ENCODE data around the gene PYCR2. TPM values are rescaled to one million over a fixed set of nuclear protein-coding genes. Genes with fewer than 3 reads are reported as not detected.
"Not testable (repeated sequence)": the region's sequence is repeated elsewhere in the genome, so short reads cannot be mapped to it uniquely, and the experiment has no call there.

Gene PYCR2
- total RNA-seq, 2 experiments from 2014 or later = 134 to 140 TPM

DNA sequence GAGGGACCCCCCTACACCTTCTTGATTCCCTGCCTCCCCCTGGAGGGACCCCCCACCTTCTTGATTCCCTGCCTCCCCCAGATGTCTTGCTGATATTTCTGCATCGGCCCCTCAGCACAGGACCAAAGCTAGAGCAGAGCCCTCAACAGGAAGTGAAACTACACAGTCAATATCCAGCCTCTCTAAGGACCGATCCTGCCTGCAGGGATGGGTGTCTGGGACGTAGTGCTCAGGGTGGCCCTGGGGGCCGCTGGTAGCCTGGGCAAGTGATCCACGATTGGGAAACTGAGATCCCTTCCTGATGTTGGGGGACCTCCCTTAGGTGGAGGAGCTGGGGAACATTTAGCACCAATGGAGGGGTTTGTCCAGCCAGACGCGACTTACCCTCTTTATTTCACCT, 20.9 kb upstream of the PYCR2 start:
- ChIA-PET POLR2A (no interaction called here), CTCF (interaction anchor here (0.7 kb wide), 1 partner anchor 21 kb away, joined by 3 read pairs; the partner anchor contains the start of gene PYCR2)

DNA sequence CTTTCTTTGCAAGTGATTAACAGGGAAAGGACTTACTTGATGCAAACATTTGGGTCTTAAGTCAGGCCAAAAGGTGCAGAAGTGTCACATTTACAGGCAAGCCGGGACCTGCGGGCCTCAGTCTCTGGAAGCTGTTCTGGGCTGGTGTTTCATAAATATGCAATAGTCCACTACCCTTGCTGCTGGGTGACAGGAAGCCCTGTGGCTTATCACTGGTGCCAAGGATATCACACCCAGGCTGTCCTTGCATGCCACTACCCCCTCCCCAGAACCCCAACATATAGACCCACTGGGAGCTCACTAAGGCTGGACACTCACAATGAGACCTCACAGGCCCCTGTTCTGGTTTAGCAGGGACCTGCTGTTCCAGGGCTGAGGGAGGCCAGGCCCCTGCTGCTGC, 20.3 kb upstream of the PYCR2 start:
- POLR2A ChIA-PET = no interaction called here
- CTCF ChIA-PET = interaction anchor here (0.7 kb wide), 1 partner anchor 43 kb away, joined by 3 read pairs; no protein-coding TSS in a partner anchor

DNA sequence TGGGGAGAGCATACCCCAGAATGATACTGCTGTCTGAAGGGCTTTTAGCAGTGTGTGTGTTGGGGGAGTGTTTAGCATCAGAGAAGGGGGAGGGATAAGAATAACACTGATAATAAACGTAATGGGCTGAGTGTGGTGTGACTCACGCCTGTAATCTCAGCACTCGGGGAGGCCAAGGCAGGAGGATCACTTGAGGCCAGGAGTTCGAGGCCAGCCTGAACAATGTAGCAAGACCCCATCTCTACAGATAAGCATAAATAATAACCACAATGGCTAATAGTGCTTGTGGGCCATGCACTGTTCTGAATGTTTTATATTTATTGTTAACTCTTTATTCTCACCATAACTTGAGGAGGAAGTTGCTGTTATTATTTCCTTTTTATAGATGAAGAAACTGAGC, 19.5 kb upstream of the PYCR2 start:
- ChIA-PET POLR2A (no interaction called here), CTCF (interaction anchor here (0.7 kb wide), 1 partner anchor 44 kb away, joined by 3 read pairs; no protein-coding TSS in a partner anchor)

DNA sequence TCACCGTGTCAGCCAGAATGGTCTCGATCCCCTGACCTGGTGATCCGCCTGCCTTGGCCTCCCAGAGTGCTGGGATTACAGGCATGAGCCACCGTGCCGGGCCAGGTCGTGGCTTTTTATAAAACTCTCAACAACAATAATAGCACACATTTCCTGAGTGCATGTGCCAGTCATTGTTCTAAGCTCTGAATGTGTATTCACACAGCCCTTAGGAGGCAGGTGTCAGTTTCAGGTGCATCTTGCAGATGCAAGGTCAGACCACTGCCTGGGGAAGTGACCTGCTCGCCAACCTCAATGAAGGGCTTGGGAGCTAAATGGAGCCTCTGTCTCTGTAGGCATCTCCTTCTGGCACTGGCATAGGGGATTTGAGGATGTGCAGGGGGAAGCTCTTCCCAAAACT, 18.5 kb upstream of the PYCR2 start:
- CTCF ChIA-PET = no interaction called here
- POLR2A ChIA-PET = no interaction called here

DNA sequence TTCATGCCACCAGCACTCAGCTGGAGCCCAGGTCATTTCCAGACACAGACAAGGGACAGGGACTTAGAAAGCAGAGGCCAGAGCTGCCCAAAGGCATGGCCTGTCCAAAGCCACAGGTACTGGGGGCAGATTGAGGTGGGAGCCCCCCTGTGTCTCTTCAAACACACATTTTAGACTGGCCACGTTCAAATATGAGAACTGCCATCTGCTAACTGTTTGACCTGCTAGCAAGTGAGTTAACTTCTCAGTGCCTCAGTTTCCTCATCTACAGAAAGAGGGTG, 17.8 kb upstream of the PYCR2 start:
- ChIA-PET POLR2A (no interaction called here), CTCF (no interaction called here)

DNA sequence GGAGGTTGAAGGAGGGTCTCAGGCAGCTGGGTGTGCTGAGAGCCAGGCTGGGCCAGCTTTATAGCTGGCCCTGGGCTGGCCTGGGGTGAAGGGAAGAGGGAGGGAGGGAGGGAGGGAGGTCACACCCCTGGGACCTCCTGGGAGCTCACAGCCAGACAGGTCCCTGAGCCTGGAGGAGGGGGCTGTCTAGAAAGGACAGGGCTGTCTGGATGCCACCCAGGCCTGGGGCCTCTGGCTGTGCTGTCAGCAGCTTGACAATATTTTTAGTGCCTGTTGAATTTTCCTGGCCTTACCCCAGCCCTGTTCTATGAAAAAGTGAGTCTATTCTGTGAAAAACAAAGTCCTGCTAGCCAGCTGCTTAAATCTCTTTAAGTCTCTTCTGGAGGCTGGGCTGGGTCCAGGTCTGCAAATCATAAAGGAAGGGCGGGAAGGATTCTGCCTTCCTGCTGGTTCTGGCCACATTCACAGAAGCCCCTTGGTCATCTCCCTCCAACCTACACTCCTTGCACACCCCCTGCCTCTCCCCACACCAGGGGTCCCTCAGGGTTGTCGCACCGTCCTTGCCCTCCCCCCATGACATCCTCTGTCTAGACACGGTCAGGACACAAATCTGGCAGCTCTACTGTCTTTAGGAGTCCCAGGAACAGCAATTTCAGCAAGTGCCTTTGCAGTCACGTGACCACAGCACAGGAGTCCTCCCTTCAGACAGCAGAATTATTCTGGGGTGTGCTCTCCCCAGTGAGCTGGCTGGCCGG, 17.3 kb upstream of the PYCR2 start, which contains the start of gene LEFTY2:
Gene LEFTY2, minus strand, starts transcription at position 34 of the 755 bp plus-strand sequence. CDS start 80 bp downstream, outside the sequence.
- POLR2A ChIA-PET = no interaction called here
- CTCF ChIA-PET = no interaction called here

DNA sequence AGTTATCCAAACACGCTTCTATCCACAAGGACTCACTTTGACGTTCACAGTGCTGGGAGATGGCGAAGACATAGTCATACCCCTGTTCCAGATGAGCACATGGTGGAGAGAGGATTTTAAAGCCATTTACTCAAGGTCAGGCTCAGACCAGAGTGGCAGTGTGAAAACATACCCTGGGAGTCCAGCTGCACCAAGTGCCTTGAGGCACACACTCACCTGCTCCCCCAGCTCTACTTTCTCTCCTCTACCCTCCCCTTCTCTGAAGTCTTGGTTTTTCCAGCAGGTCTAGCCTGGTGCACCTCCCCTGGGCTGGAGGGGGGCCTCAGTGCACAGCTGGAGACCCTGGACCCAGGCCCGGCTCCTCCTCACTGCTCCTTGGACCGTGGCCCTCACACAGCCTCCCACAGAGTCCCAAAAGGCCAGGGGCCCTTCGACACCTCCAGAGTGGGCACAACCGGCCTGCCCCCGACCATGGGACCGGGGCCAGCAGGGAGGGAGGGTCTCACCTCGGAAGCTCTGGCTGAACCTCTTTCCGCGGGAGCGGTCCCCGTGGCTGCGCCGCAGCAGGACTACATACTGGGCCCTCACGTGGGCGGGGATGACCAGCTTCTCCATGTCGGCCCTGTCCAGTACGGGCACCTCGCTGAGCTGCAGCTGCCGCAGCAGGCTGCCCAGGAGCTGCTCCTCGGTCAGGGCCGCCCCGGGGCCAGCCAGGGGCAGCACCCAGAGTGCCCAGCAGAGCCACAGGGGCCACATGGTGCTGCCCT, 16.5 kb upstream of the PYCR2 start:
- ChIA-PET CTCF (no interaction called here), POLR2A (no interaction called here)

DNA sequence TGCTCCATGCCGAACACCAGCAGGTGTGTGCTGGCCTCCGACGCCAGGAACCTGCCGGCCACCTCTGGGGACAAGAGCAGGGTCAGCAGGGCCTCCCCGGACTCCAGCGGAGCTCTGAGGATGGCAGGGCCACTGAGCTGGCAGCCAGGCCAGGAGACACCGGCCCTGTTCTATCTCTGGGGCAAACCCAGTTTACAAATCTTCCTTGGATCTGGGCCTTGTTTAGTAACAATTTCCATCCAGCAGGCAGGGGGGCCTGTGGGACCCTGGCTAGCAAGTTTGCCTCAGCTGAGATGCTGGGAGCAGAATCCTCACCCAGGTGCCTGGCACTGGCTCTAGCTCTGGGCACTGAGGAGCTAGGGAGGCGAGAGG, 15.9 kb upstream of the PYCR2 start:
- CTCF ChIA-PET, POLR2A ChIA-PET: not testable (repeated sequence)

DNA sequence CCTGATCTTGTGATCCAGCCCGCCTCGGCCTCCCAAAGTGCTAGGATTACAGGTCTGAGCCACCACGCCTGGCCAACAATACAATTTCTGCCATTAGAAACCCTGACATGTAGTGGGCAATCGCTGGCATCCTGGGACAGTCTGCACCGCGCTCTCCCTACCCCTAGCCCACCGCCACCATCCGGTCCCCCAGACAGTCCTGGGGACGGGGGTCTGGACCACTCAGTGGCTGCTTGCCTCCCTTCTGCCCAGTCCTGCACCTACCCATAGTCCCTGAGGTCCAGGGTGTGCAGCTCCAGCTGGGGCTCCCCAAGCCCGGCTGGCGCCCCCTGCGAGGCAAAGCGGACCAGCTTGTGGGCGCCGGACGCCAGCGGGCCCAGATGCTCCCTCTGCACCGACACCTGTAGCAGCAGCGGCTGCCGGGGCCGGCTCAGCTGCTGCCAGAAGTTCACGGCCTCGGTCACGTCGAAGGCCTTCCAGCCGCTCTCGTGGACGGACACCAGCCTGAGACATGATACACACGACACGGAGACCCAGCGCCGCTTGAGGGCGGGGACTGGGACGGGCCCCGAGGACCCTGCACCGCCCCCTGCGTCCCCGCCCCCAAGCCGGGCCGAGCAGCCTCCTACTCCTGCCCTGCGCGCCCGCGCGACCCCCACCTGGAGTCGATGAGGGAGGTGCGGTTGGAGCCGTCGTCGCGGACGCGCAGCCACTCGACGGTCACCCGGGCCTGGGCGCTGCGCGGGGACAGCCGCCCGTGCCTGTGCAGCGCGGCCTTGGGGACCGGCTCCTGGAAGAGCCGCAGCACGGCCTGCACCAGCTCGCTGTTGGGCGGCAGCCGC, 15.3 kb upstream of the PYCR2 start:
- POLR2A ChIA-PET = not testable (repeated sequence)

DNA sequence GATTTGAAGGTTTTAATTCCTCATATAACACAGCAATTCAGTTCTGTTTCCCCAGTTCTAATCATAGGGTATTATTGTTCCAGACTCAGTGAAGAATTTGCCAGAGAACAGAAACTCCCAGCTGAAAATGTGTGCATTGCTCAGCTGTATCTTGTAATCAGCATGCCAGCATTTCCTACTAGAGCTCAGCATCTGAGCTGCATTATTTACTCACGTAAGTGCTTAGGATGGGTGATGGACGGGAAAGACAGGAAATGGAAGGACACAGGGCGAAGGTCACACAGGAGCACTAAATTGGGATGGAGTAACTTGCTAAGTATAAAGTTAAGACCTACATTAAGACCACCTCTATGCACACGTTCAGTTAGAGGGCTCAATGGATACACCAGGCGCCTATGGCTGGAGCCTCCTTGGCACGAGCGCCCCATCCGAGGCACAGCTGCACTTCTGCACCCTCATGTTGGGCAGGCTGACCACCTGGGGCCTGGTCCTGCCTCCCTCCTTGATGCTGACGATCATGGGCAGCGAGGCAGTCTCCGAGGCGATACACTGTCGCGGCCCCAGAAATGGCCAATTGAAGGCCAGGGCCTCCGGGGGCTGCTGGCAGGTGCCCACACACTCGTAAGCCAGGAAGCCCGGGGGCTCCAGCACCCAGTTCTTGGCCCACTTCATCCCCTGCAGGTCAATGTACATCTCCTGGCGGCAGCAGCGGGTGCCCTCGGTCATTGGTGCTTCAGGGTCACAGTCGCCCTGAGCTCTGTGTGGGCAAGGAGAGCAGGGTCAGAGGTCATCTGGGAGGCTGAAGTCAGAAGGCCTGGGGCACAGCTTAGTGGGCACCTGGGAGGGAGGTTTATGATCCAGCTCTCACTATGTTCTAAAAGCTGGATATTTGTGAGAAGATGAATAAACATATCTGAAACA, 13.3 kb upstream of the PYCR2 start:
- ChIA-PET POLR2A (no interaction called here), CTCF (interaction anchor here (0.6 to 1.1 kb wide), 3 partner anchors 26 to 39 kb away, joined by 3 to 4 read pairs (median 4); no protein-coding TSS in a partner anchor)

More for the DNA sequence above, 15.3 kb upstream of the PYCR2 start:
- CTCF ChIA-PET = not testable (repeated sequence)

DNA sequence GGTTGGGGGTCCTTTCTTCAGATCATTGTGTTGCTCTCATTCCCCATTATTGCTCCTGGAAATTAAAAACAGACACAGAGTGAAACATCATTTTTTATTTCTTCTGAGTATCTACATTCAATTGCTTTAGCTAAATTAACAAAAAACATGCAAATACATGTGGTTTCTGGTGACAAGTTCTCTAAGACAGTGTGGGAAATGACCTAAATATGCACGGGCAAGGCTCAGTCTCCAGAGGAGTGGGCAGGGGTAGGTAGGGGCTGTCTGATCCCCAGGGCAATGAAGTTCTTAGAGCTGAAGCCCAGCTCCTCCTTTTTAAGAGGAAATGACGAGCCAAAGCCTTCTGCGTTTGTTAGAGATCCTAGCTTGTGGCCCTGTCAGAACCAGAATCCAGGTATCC, 12.5 kb upstream of the PYCR2 start:
- ChIA-PET POLR2A (no interaction called here), CTCF (interaction anchor here (0.6 to 0.8 kb wide), 2 partner anchors 25 to 40 kb away, joined by 3 to 4 read pairs; no protein-coding TSS in a partner anchor)

DNA sequence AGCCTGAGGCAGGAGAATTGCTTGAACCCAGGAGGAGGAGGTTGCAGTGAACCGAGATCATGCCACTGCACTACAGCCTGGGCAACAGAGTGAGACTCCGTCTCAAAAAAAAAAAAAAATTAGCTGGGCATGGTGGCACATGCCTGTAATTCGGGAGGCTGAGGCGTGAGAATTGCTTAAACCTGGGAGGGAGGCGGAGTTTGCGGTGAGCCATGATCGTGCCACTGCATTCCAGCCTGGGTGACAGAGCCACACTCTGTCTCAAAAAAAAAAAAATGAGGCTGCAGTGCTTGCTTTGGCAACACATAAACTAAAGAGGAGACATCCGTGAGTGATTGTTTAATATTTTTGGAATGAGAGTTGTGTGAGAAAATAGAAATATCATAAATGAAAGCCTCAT, 12.0 kb upstream of the PYCR2 start:
- CTCF ChIA-PET, POLR2A ChIA-PET: not testable (repeated sequence)

DNA sequence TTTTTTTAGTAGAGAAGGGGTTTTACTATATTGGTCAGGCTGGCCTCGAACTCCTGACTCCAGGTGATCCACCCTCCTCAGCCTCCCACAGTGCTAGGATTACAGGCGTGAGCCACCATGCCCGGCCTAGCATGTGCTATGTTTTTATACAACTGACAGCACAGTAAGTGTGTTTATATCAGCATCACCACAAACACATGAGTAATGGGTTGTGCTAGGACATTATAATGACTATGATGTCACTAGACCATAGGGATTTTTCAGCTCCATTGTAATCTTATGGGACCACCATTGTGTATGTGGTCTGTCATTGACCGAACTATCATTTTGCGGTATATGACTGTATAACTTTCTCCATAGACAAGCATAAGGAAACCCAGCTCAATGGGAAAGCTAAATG, 10.7 kb upstream of the PYCR2 start:
- ChIA-PET POLR2A (no interaction called here), CTCF (no interaction called here)

DNA sequence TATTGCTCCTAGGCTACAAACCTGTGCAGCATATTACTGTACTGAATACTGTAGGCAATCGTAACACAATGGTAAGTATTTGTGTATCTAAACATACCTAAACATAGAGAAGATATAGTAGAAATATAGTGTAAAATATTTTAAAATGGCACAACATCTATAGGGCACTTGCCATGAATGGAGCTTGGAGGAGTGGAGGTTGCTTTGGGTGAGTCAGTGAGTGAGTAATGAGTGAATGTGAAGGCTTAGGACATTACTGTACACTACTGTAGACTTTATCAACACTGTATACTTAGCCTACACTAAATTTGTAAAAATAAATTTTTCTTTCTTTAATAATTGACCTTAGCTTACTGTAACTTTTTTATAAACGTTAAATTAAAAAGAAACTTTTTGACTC, 9.0 kb upstream of the PYCR2 start:
- ChIA-PET CTCF (no interaction called here), POLR2A (no interaction called here)

DNA sequence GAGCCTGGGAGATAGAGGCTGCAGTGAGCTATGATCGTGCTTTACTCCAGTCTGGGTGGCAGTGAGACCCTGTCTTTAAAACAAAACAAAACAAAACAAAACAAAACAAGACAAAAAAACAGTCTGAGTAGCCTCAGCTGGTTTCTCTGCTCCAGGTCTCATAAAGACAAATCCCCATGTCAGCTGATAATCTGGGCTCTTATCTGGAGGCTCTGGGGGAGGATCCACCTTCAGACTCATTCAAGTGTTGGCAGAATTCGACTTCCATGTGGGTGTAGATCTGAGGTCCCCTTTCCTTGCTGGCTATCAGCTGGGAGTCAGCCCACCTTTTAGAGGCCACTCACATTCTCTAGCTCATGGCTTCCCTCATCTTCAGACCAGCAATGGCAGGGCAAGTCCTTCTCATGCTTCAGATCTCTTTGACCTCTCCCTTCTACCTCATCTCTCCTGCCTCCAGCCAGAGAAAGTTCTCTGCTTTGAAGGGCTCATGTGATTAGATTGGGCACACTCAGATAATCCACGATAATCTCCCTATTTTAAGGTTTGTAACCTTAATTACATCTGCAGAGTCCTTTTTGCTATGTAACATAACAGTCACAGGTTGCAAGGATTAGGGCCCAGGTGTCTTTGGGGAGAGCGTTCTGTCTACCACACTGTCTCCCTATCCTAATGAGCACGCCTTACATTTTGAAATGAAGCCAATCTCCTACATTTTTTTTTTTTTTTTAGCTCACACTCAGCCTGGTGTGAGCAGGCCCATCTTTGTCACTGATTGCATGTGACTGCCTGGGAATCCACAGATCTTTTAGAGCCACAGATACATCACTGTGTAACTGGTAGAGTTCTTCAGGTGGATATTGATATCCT, 7.5 kb upstream of the PYCR2 start:
- ChIA-PET POLR2A (interaction anchor here (0.6 kb wide), 2 partner anchors 113 to 153 kb away, joined by 3 to 11 read pairs; no protein-coding TSS in a partner anchor), CTCF (no interaction called here)

DNA sequence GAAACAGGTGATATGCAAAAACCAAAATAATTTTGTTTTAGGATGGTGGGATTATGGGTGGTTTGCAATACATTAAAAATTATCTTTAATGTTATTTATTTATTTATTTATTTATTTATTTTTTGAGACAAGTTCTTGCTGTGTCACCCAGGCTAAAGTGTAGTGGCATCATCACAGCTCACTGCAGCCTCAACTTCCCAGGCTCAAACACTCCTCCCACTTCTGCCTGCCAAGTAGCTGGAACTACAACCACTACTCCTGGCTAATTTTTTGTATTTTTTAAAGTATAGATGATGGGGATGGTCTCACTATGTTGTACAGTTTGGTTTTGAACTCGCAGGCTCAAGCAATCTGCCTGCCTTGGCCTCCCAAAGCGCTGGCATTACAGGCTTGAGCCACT, 6.5 kb upstream of the PYCR2 start:
- CTCF ChIA-PET = no interaction called here

DNA sequence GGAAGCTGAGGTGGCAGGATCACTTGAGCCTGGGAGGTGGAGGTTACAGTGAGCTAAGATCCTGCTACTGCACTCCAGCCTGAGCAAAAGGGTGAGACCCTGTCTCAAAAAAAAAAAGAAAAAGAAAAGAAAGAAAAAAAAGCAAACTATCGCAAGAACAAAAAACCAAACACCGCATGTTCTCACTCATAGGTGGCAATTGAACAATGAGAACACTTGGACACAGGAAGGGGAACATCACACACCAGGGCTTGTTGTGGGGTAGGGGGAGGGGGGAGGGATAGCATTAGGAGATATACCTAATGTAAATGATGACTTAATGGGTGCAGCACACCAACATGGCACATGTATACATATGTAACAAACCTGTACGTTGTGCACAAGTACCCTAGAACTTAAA, 5.4 kb upstream of the PYCR2 start:
- CTCF ChIA-PET = interaction anchor here (0.7 kb wide), 1 partner anchor 21 kb away, joined by 4 read pairs; no protein-coding TSS in a partner anchor
- POLR2A ChIA-PET = not testable (repeated sequence)

More for the DNA sequence above, 6.5 kb upstream of the PYCR2 start:
- POLR2A ChIA-PET = interaction anchor here (0.6 kb wide), 1 partner anchor 133 kb away, joined by 9 read pairs; no protein-coding TSS in a partner anchor
